PC-3 (cell line): ENCODE results near the gene POLR2M.

Source experiments
- EZH2 ChIP-seq: fragments of 300-600 bp; sonication (generic); IDR thresholded peaks from one replicate; pipeline ENCODE4 v1.6.1; 2017; ENCODE audit warnings: antibody characterized with exemption, mild to moderate bottlenecking, low read length; ENCODE audit not compliant: unreplicated experiment
- EZH2phosphoT487 ChIP-seq: fragments of 300-600 bp; sonication (generic); IDR thresholded peaks from 2 replicates; pipeline ENCODE4 v1.6.1; 2018; ENCODE audit warnings: mild to moderate bottlenecking, antibody characterized with exemption, low read length, borderline replicate concordance
- TF ChIP-seq, protein P1 (sequence below): fragments of 300-600 bp; sonication (generic); conservative IDR thresholded peaks from 2 replicates; pipeline ENCODE4 v1.5.1; 2017; ENCODE audit warnings: antibody characterized with exemption, low read depth, mild to moderate bottlenecking, low read length

DNA sequence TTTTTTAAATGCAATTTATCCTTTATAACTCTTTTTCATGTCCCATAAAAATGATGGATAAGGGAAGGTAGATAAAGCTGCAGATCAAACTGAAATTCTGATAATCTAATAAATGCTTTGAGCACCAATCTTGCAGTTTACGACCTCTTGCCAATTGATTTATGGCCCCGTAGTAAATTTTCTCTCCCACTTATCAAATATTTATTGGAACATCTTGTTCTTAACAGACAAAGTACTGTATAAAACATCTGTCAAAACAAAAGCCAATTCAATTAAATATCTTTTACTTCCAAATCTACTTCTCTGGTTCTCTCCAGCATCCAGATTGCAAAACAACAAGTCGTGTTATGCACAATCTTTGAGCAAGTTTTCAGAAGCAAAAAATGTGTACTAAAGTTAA, 34.6 kb downstream of the POLR2M start:
- TF ChIP-seq, protein P1, sequence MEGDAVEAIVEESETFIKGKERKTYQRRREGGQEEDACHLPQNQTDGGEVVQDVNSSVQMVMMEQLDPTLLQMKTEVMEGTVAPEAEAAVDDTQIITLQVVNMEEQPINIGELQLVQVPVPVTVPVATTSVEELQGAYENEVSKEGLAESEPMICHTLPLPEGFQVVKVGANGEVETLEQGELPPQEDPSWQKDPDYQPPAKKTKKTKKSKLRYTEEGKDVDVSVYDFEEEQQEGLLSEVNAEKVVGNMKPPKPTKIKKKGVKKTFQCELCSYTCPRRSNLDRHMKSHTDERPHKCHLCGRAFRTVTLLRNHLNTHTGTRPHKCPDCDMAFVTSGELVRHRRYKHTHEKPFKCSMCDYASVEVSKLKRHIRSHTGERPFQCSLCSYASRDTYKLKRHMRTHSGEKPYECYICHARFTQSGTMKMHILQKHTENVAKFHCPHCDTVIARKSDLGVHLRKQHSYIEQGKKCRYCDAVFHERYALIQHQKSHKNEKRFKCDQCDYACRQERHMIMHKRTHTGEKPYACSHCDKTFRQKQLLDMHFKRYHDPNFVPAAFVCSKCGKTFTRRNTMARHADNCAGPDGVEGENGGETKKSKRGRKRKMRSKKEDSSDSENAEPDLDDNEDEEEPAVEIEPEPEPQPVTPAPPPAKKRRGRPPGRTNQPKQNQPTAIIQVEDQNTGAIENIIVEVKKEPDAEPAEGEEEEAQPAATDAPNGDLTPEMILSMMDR = no peak
- TF ChIP-seq EZH2 (no peak), EZH2phosphoT487 (no peak)
